NCI-H1417 treated with DMSO at 0.1 percent for 48 hours (cell line): ENCODE data around the gene MT1F.

Experiments used
- DNase-seq: peaks from one replicate; lab custom pipeline; 2025; lab: John Stamatoyannopoulos, UW

Gene MT1F

DNA sequence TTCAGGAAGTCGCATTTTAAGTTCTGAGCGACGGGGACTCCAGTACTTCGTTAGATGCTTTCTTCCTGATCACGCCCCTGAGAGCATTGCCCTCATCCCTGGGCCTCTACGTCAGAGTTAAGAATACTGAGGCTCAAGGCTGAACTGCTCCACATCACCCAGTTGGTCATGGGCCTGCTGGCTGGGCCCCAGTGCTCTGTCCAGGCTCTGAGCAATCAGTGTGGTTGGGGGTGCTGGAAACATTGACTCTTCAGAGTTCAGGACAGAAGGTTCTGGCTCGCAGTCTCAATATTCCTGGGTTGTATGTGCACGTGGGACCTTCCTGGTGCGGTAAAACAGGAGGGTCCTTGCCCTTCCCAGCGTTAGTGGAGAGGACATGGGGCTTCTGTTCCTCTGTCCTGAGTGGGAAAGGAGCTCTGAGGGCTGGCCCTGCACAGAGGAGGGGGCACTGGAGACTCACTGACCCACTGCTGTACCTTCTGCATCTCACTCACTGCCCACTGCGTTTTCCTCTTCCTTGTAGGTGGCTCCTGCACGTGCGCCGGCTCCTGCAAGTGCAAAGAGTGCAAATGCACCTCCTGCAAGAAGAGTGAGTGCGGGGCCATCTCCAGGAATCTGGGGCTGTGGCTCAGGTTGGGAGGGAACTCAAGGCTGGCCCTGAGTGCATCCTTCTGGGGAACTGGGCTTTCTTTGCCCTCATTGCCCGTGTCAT is 31.7 kb upstream of the MT1F start:
- DNase-seq: no peak

DNA sequence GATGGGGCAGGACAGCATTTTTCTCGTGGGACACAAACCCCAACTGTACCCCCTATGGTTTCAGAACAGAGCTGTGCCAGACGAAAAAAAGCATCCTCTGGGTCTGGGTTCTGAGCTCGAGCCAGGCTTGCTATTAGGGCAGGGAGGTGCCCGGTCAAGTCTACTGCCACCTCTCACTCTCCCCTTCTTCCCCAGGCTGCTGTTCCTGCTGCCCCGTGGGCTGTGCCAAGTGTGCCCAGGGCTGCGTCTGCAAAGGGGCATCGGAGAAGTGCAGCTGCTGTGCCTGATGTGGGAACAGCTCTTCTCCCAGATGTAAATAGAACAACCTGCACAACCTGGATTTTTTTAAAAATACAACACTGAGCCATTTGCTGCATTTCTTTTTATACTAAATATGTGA is 31.1 kb upstream of the MT1F start:
- no peak for DNase-seq

DNA sequence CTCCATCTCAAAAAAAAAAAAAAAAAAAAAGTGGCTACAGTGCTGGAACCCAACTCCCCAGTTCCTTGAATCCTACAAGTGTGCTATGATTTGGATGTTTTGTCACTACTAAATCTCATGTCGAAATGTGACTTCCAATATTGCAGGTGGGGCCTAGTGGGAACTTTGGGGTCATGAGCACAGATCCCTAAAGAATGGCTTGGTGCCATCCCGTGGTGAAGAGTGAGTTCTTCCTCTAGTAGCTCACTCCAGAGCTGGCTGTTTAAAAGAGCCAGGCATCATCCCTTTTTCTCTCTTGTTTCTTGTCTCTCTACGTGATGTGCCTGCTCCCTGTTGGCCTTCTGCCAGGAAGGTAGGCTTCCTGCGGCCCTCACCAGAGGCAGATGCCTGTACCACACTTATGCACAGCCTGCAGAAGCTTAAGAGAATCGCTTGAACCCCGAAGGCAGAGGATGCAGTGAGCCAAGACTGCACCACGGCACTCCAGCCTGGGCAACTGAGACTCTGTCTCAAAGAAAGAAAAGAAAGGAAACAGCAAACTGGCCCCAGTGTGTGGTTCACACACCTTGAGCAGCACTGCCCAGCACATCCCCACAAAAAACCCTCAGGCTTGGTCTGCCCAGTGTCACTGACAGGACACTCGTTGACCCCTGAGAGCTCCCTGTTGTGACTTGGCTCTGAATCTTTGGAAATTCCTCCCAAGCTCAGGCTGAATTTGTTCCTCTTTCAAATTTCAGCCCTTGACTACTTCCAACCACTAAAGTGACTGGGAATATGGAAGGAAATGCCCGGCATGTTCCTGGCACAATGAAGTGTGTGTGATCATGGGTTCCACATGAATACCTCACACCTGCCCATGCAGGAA is 29.0 kb upstream of the MT1F start:
- DNase-seq: no peak

DNA sequence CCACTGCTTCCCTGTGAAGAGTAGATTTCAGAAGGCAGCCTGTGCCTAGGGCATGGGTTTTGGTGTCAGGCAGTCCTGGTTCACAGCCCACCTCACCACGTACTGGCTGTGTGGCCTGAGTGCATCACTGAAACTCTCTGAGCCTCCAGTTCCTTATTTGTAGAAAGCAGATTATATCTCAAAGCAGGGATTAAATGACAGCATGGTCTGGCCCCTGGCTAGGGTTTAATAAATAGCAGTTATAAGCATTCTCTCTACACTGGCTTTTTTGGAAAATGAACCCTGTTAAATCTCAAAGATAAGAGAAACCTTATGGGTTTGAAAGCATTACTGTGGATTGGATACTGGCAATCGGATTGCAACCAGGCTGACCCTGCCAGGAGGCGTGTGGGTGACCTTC is 28.2 kb upstream of the MT1F start:
- no peak for DNase-seq

DNA sequence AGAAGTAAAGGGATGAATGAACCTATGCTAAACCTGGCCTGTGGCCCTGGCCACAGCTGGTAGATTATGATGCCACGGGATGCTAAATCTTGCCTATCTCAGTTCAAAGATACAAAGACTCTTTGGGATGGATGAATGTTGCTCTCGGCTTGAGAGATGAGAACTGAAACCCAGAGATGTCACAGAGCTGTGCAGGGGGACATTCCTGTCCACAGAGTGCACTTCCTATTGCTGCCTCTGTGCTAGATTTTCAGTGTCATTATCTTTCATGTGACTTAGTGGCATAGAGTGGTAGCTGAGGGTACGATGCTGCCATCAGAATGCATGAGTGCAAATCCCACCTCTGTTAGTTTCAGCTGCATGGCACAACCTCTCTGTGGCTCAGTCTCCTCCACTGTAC is 27.6 kb upstream of the MT1F start:
- DNase-seq: no peak

DNA sequence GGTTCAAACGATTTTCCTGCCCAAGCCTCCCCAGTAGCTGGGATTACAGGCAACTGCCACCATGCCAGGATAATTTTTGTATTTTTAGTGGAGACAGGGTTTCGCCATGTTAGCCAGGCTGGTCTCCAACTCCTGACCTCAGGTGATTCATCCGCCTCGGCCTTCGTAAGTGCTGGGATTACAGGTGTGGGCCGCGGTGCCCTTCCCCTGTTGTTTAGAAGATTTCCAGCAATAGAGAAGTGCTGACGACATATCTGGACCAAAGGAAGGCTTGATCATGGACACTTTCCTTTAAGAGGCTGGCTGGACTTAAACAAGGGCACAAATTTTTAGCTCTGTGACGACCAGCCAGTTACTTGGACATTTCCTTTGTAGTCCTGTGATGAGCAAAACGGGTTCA is 26.6 kb upstream of the MT1F start:
- DNase-seq: no peak

DNA sequence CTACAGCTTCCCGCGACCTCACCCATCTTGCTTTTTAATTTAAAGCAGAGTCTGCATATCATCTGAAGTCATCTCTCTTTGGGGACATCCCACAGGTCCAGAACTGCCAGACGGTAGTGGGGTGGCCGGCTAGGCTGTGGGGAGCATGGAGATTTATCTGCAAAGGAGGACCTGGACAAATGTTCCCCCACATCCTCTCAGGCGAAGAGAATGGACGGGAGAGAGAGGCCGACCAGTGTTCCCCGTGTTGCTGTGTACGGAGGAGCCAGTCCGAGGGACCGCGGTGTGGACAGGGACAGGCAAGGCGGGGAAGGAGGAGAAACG is 26.0 kb upstream of the MT1F start:
- no peak for DNase-seq

DNA sequence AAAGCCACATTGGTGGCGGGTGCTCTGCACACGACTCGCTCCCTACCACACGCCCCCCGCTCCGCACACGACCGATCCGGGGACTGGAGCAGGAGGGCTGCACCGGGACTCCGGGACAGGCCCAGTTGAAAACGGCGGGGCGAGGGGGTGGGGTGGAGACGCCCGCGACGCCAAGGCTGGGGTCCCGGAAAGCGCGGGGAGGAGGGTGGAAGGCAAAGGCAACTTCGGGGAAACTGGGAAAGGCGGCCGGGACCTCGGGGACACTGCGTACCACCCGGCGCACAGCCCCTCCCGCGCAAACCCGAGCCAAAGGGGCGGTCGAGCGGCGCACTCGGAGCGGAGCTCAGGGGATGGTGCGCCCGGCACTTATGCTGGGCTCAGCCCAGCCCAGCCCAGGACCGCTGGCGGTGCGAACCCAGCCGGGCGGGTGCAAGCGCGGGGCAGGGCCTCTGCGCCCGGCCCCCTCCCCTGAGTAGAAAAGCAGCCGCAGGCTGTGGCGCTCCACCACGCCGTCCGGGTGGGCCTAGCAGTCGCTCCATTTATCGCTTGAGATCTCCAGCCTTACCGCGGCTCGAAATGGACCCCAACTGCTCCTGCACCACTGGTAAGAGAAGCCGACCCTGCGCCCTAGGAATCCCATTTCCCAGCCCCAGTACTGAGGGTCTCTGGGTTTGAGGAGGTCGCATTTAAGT is 25.5 kb upstream of the MT1F start, which contains the start of gene MT1M:
MT1M (plus strand) TSS at position 504 of the 692 bp plus-strand sequence; CDS start at position 577, 73 bp downstream.
- DNase-seq: no peak

DNA sequence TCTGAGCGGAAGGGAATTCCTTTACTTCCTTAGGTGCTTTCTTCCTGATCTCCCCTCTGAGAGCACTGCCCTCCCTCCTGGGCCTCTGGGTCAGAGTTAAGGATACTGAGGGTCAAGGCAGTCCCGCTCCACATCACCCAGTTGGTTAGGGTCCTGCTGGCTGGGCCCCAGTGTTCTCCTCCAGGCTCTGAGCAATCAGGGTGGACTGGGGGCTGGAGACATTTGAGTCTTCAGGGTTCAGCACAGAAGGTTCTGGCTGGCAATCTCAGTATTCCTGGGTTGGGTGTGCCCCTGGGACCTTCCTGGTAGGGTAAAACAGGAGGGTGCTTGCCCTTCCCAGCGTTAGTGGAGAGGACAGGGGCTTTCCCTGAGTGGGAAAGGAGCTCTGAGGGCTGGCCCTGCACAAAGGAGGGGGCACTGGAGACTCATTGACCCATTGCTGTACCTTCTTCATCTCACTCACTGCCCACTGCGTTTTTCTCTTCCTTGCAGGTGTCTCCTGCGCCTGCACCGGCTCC is 24.9 kb upstream of the MT1F start:
- DNase-seq: no peak

DNA sequence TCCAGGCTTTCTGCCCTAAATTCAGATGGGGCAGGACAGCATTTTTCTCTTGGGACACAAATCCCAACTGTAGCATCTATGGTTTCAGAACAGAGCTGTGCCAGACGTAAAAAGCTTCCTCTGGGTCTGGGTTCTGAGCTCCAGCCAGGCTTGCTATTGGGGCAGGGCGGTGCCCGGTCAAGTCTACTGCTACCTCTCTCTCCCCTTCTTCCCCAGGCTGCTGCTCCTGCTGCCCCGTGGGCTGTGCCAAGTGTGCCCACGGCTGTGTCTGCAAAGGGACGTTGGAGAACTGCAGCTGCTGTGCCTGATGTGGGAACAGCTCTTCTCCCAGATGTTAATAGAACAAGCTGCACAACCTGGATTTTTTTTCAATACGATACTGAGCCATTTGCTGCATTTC is 24.2 kb upstream of the MT1F start:
- DNase-seq: no peak

DNA sequence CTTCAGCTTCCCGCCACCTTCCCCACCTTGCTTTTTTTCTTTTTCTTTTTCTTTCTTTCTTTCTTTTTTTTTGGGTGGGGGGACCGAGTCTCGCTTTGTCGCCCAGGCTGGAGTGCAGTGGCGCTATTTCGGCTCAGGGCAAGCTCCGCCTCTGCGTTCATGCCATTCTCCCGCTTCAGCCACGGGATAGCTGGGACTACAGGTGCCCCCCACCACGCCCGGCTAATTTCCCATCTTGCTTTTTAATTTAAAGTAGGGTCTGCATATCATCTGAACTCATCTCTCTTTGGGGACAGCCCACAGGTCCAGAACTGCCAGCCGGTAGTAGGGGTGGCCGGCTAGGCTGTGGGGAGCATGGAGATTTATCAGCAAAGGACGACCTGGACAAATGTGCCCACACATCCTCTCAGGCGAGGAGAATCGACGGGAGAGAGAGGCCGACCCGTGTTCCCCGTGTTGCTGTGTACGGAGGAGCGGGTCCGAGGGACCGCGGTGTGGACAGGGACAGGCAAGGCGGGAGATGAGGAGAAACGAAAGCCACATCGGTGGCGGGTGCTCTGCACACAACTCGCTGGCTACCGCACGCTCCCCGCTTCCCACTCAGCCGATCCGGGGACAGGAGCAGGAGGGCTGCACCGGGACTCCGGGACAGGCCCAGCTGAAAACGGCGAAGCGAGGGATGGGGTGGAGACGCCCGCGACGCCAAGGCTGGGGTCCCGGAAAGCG is 22.9 kb upstream of the MT1F start:
- DNase-seq: no peak

DNA sequence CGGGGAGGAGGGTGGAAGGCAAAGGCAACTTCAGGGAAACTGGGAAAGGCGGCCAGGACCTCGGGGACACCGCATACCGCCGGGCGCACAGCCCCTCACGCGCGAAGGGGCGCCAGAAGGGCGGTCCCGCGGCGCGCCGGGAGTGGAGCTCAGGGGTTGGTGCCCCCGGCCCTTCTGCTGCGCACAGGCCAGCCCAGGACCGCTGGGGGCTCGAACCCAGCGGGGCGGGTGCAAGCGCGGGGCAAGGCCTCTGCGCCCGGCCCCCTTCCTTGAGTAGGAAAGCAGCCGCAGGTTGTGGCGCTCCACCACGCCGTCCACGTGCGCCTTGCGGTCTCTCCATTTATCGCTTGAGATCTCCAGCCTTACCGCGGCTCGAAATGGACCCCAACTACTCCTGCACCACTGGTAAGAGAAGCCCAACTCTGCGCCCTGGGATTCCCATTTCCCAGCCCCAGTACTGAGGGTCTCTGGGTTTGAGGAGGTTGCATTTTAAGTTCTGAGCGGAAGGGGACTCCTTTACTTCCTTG is 22.3 kb upstream of the MT1F start:
- DNase-seq: no peak

DNA sequence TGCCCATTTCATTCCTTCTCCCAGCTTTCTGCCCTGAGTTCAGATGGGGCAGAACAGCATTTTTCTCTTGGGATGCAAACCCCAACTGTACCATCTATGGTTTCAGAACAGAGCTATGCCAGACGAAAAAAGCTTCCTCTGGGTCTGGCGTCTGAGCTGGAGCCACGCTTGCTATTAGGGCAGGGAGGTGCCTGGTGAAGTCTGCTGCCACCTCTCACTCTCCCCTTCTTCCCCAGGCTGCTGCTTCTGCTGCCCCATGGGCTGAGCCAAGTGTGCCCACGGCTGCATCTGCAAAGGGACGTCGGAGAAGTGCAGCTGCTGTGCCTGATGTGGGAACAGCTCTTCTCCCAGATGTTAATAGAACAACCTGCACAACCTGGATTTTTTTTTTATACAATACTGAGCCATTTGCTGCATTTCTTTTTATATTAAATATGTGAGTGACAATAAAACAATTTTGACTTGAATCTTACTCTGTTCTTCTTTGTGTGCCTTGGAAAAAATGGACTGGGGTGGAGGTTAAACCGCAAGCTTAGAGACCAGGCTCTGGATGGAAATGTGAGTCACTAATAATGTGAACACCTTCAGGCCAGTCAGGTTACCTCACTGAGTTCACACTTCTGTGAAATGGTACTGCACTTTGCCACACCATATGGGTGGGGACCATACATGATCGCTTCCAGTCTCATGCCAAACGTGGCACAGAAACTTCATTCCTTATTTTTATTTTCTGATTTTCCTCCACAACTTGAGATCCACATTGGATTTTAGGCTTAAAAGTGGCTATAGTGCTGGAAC is 20.9 kb upstream of the MT1F start:
- no peak for DNase-seq

DNA sequence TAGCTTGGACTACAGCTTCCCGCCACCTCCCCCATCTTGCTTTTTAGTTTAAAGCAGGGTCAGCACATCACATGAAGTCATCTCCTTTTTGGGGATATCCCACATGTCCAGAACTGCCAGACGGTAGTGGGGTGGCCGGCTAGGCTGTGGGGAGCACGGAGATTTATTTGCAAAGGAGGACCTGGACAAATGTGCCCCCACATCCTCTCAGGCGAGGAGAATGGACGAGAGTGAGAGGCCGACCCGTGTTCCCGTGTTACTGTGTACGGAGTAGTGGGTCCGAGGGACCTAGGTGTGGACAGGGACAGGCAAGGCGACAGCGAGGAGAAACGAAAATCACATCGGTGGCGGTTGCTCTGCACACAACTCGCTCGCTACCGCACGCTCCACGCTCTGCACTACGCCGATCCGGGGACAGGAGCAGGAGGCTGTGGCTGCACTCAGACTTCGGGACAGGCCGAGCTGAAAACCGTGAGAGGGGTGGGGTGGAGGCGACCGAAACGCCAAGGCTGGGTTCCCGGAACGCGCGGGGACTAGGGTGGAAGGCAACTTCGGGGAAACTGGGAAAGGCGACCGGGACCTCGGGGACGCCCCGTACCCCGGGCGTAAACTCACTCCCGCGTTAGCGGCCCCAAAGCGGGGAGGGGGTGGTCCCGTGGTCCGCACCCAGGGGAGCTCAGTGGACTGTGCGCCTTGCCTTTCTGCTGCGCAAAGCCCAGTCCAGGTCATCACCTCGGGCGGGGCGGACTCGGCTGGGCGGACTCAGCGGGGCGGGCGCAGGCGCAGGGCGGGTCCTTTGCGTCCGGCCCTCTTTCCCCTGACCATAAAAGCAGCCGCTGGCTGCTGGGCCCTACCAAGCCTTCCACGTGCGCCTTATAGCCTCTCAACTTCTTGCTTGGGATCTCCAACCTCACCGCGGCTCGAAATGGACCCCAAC is 19.7 kb upstream of the MT1F start, which contains the start of gene MT1A:
MT1A (plus strand) TSS at position 853 of the 937 bp plus-strand sequence; CDS start at position 926, 73 bp downstream.
- no peak for DNase-seq

DNA sequence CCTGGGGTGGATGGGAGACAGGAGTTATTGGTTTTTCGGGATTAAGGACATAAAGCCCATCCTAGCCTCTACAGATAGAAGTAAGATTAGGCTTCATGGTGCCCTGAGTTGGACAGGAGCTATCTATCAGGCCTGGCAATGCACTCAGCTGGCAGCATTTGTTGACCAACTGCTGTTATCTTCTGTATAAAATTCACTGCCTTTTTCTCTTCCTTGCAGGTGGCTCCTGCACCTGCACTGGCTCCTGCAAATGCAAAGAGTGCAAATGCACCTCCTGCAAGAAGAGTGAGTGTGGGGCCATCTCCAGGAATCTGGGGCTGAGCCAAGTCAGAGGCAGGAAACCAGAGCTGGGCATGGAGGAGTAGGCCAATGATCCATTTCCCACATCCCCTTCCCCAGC is 18.7 kb upstream of the MT1F start:
- DNase-seq: no peak

DNA sequence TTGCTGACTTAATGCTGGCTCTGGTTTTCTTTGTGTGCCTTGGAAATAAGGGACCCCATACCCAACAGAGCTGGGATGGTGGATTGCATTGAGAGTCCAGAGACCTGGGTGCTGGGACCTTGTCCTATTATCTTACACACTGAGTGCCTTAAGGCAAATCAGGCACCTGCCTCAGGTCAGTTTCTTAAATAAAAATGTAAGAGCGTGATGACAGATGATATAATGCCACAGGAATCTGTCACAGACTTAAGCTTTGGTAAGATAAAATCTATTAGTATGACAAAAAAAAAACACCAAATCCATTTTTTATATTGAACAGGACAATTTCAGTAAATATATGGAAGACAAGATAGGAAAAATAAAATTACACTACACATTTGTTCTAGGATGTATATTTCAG is 17.7 kb upstream of the MT1F start:
- no peak for DNase-seq

DNA sequence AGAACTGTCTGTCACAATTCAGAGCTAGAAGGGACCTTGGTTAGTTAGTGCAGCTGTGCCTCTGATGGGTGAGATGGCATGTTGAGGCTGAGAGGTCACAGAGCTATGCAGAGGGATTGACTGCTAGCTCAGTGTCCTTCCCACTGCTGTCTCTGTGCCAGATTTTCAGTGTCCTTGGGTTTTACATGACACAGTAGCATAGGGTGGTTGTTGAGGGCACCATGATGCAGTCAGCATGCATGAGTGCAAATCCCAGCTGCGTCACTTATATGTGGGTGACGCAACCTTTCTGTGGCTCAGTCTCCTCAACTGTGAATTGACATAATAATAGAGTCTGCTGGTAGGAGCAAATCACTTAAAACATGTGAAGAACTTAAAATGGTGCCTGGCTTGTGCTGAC is 16.6 kb upstream of the MT1F start:
- DNase-seq: no peak

DNA sequence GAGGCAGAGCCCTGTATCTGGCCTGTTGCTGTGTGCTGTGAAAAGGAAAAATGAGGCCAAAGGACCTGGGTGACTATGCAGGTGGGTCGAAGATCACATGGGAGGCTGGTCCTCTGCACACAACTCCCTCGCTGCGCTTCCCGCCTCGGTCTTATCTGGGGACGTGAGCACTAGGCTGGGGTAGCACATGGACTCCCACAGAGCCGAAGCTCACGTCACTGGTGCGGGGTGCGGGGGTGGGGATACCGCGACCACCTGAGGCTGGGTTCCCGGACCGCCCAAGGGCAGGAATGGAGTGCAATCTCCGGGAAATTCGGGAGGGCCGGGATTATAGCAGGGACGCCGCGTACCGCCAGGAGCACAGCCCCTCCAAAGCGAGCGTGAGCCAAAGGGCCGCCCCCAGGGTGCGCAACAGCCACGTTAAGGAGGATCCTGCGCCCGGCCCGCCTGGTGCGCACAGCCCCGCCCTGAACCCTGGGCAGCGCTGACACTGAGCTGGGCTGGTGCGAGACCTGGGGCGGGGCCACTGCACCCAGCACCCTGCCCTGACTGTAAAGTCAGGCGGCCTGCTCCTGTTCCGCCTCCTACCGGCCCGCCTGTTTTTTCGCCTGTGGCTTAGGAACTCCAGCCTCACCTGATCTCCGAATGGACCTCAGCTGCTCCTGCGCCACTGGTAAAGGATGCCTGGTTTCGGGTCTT is 14.5 kb upstream of the MT1F start:
- DNase-seq: no peak

DNA sequence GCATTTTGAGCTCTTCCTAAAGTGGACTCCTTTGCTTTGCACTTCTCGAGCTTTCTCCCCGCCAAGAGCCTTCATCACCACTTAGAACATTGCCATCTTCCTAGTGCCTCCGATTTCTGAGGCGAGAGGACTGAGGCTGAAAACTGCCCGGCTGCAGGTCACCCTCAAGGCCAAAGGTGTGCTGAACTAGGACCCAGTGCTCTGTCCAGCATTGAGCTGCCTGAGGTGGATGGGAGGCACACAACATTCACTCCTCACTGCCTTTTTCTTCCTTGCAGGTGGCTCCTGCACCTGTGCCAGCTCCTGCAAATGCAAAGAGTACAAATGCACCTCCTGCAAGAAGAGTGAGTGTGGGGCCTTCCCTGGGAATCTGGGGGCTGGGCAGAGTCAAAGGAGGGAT is 13.9 kb upstream of the MT1F start:
- DNase-seq: no peak
